ENCODE measurements around the gene PLXNA3. TPM values are rescaled to one million over a fixed set of nuclear protein-coding genes. Genes with fewer than 3 reads are reported as not detected.
A peak's percentile ranks its signal among the peaks of the same experiment; 100 is the strongest.

The PLXNA3 gene
- total RNA-seq, 1 donor from 2014 or later: 458 TPM

GRCh38 chrX:154434394-154435168, 23.5 kb upstream of the PLXNA3 start:
- DNase-seq: no peak
- peaks cover 12% of the 10 kb centered on the region for H3K27me3 Mint-ChIP-seq (ENCODE audit: unreplicated experiment)
- TF ChIP-seq CTCF (IDR thresholded peaks at IDR 0.05; ENCODE audit: partially characterized antibody, unreplicated experiment): no peak
- H3K9me3 Mint-ChIP-seq (ENCODE audit: unreplicated experiment): peaks cover 5% of the 10 kb centered on the region
- peaks cover 13% of the 10 kb centered on the region for H3K4me1 Mint-ChIP-seq (ENCODE audit: low read depth, unreplicated experiment)
- H3K36me3 Mint-ChIP-seq (ENCODE audit: unreplicated experiment): no peaks in the 10 kb centered on the region
- no peak overlapping the region for H3K27ac Mint-ChIP-seq (ENCODE audit: unreplicated experiment)
- H3K4me3 Mint-ChIP-seq (ENCODE audit: unreplicated experiment): no peak overlapping the region

DNA sequence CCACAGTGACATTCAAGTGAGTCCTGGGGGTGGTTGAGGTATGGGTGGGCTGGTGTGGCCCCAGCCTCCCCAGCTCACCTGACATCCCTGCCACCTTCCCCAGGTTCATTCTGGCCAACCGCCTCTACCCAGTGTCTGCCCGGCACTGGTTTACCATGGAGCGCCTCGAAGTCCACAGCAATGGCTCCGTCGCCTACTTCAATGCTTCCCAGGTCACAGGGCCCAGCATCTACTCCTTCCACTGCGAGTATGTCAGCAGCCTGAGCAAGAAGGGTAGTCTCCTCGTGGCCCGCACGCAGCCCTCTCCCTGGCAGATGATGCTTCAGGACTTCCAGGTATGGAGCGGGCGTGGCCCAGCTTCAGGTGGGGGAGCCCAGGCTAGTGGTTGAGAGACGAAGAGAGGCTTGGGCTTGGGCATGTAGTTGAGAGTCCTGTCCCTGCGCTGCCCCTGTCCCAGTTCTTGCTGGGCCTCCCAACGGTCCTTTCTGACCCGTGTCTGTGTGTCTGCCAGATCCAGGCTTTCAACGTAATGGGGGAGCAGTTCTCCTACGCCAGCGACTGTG, 22.8 kb upstream of the PLXNA3 start:
- peaks cover 13% of the 10 kb centered on the region for H3K4me1 Mint-ChIP-seq (ENCODE audit: low read depth, unreplicated experiment)
- H3K36me3 Mint-ChIP-seq (ENCODE audit: unreplicated experiment): no peaks in the 10 kb centered on the region
- peaks cover 12% of the 10 kb centered on the region for H3K27me3 Mint-ChIP-seq (ENCODE audit: unreplicated experiment)
- no peak for DNase-seq
- no peak overlapping the region for H3K4me3 Mint-ChIP-seq (ENCODE audit: unreplicated experiment)
- peaks cover 4% of the 10 kb centered on the region for H3K9me3 Mint-ChIP-seq (ENCODE audit: unreplicated experiment)
- TF ChIP-seq CTCF (IDR thresholded peaks at IDR 0.05; ENCODE audit: partially characterized antibody, unreplicated experiment): no peak
- H3K27ac Mint-ChIP-seq (ENCODE audit: unreplicated experiment): no peak overlapping the region

GRCh38 chrX:154436374-154436982, 21.6 kb upstream of the PLXNA3 start:
- H3K4me3 Mint-ChIP-seq (ENCODE audit: unreplicated experiment): peak overlapping the region; percentile 85
- peak; percentile 67 for DNase-seq
- no peak for TF ChIP-seq CTCF (IDR thresholded peaks at IDR 0.05; ENCODE audit: partially characterized antibody, unreplicated experiment)
- peak overlapping the region; percentile 94 for H3K27ac Mint-ChIP-seq (ENCODE audit: unreplicated experiment)
- peaks cover 6% of the 10 kb centered on the region for H3K4me1 Mint-ChIP-seq (ENCODE audit: low read depth, unreplicated experiment)
- no peaks in the 10 kb centered on the region for H3K36me3 Mint-ChIP-seq (ENCODE audit: unreplicated experiment)
- H3K27me3 Mint-ChIP-seq (ENCODE audit: unreplicated experiment): peaks cover 9% of the 10 kb centered on the region
- peaks cover 4% of the 10 kb centered on the region for H3K9me3 Mint-ChIP-seq (ENCODE audit: unreplicated experiment)

GRCh38 chrX:154436983-154437752, 20.9 kb upstream of the PLXNA3 start, which contains the start of gene GDI1:
Gene GDI1 (plus strand): TSS chrX:154437154. CDS start chrX:154437255, 101 bp downstream.
- peaks cover 9% of the 10 kb centered on the region for H3K27me3 Mint-ChIP-seq (ENCODE audit: unreplicated experiment)
- H3K9me3 Mint-ChIP-seq (ENCODE audit: unreplicated experiment): peaks cover 4% of the 10 kb centered on the region
- peak within 1 kb of the TSS; percentile 92 for H3K4me3 Mint-ChIP-seq (ENCODE audit: unreplicated experiment)
- H3K27ac Mint-ChIP-seq (ENCODE audit: unreplicated experiment): peak within 1 kb of the TSS; percentile 94
- no peaks in the 10 kb centered on the region for H3K36me3 Mint-ChIP-seq (ENCODE audit: unreplicated experiment)
- peaks cover 6% of the 10 kb centered on the region for H3K4me1 Mint-ChIP-seq (ENCODE audit: low read depth, unreplicated experiment)
- TF ChIP-seq CTCF (IDR thresholded peaks at IDR 0.05; ENCODE audit: partially characterized antibody, unreplicated experiment): no peak
- peak; percentile 68 for DNase-seq
